Measurements from ENCODE around the gene GPHN.

DNA sequence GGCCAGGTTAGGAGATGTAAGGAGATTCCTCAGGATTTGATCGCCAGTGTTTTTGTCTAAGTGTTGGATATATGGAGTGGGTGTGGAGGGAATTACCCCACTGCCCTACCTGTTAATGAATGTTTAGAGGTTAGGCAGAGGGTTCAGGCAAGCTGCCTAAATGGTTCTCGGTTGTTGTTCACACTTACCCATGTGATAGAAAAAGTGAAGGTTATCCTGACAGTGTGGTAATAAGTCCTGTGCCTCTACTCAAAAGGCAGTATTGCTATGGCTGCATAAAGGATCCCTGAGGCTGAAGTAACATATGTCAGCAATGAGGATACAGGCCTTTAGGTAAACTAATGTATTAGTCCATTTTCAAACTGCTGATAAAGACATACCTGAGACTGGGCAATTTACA lies 112.0 kb downstream of the GPHN start:
- TF ChIP-seq POLR2AphosphoS5 (IDR thresholded peaks at IDR 0.05; ENCODE audit: low read depth, low read length) (no peak), TAF1 (IDR thresholded peaks at IDR 0.05; ENCODE audit: borderline replicate concordance, insufficient read depth, low read length) (no peak), FOXP2 (optimal IDR thresholded peaks at IDR 0.05; ENCODE audit: borderline replicate concordance, extremely low read depth, extremely low read length, insufficient read depth) (no peak)
- TF ChIP-seq, protein P1, sequence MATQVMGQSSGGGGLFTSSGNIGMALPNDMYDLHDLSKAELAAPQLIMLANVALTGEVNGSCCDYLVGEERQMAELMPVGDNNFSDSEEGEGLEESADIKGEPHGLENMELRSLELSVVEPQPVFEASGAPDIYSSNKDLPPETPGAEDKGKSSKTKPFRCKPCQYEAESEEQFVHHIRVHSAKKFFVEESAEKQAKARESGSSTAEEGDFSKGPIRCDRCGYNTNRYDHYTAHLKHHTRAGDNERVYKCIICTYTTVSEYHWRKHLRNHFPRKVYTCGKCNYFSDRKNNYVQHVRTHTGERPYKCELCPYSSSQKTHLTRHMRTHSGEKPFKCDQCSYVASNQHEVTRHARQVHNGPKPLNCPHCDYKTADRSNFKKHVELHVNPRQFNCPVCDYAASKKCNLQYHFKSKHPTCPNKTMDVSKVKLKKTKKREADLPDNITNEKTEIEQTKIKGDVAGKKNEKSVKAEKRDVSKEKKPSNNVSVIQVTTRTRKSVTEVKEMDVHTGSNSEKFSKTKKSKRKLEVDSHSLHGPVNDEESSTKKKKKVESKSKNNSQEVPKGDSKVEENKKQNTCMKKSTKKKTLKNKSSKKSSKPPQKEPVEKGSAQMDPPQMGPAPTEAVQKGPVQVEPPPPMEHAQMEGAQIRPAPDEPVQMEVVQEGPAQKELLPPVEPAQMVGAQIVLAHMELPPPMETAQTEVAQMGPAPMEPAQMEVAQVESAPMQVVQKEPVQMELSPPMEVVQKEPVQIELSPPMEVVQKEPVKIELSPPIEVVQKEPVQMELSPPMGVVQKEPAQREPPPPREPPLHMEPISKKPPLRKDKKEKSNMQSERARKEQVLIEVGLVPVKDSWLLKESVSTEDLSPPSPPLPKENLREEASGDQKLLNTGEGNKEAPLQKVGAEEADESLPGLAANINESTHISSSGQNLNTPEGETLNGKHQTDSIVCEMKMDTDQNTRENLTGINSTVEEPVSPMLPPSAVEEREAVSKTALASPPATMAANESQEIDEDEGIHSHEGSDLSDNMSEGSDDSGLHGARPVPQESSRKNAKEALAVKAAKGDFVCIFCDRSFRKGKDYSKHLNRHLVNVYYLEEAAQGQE (IDR thresholded peaks at IDR 0.05; ENCODE audit: insufficient read depth in 1 of 2, low read depth in 2 of 2, low read length in 2 of 2): no peak

Data from PFSK-1 (cell line).